ENCODE results near the gene NFIB.

- TF ChIP-seq TARDBP (IDR thresholded peaks at IDR 0.05) (no peak), FOXM1 (IDR thresholded peaks at IDR 0.05; ENCODE audit: borderline replicate concordance) (no peak), ZNF384 (IDR thresholded peaks at IDR 0.05) (no peak), FOXA1 (IDR thresholded peaks at IDR 0.05) (no peak), SP1 (IDR thresholded peaks at IDR 0.05) (no peak), CTBP1 (IDR thresholded peaks at IDR 0.05; ENCODE audit: borderline replicate concordance) (no peak), FOXK2 (IDR thresholded peaks at IDR 0.05) (no peak), PKNOX1 (IDR thresholded peaks at IDR 0.05) (no peak), SUZ12 (IDR thresholded peaks at IDR 0.05) (no peak), ELF4 (IDR thresholded peaks at IDR 0.05) (no peak), ARNT (IDR thresholded peaks at IDR 0.05) (no peak), NFRKB (IDR thresholded peaks at IDR 0.05) (no peak), BHLHE40 (IDR thresholded peaks at IDR 0.05; ENCODE audit: borderline replicate concordance) (no peak), HDGF (IDR thresholded peaks at IDR 0.05; ENCODE audit: borderline replicate concordance) (no peak)
These were observed 257.6 kb downstream of the NFIB start for GRCh38 chr9:14056316-14056861.

Data from HEK293T (cell line).